ENCODE results near the gene SOX13.

The SOX13 gene

DNA sequence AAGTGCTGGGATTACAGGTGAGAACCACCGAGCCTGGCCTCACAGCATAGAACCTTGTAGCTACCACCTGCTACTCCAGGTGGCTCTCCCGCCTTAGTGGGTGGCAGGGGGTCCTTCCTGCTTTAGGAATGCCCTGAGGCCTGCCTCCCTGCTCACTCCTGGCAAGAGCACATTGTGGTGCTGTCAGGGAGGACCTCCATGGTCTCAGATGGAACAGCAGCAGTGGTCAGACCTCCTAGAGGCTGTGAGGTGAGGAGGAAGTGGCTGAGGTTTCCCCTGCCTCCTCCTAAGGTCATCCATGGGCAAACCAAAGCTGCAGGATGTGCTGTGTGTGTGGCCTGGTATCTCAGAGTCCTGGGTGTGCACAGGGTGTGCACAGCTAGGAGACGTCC lies 6.7 kb downstream of the SOX13 start:
- no peaks in the 10 kb centered on the region for H3K36me3 ChIP-seq (ENCODE audit: insufficient read depth, low read length)
- no peak for DNase-seq (ENCODE audit: low read depth, low spot score)
- no peak overlapping the region for H3K9ac ChIP-seq (ENCODE audit: insufficient read length)
- H3K4me3 ChIP-seq: peak overlapping the region; percentile 72
- H3K9me3 ChIP-seq (ENCODE audit: low read depth, low read length): no peaks in the 10 kb centered on the region
- TF ChIP-seq POLR2AphosphoS5 (IDR thresholded peaks at IDR 0.05; ENCODE audit: borderline replicate concordance, low read depth, low read length): no peak
- TF ChIP-seq FOXP2 (optimal IDR thresholded peaks at IDR 0.05; ENCODE audit: control extremely low read depth, extremely low read length, insufficient read depth): no peak
- TF ChIP-seq EZH2 (IDR thresholded peaks at IDR 0.05): no peak
- peak overlapping the region; percentile 48; the same call in 1 of the 2 replicates for H3K27ac ChIP-seq

DNA sequence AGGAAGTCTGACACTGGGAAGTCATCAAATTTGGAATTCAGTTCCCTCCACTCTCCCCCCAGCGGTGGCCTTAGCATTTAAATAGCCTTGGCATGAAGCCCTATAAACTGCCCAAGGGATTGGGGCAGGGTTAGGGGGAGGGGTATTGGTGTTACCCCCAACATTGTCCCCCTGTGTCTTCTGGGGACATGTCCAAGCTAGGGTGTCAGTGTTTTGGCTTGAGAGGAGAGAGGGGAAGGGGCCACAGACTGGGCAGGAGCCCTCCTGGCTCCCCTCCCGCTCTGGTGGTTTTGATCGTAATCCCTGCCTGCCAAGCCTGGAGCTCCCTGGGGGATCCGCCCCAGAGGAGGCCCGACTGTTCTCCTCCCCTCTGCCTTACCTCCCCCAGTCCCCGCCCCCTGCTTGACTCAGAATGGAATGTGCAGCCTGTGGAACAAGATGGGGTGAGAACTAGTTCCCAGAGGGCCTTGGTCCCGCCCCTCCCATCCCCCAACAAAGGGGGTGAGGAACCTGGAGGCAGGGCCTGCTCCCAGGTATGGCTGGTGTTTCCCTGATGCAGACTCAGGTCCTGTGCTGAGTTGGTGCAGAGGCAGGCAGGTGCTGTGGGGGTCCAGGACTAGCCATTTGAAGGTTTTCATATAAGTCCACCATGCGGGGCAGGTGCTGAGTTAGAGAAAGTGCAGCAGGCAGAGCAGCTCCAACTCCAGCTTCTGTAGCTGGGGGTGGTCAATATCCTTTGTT lies 7.4 kb downstream of the SOX13 start:
- H3K36me3 ChIP-seq (ENCODE audit: insufficient read depth, low read length): no peaks in the 10 kb centered on the region
- TF ChIP-seq FOXP2 (optimal IDR thresholded peaks at IDR 0.05; ENCODE audit: control extremely low read depth, extremely low read length, insufficient read depth) (no peak), POLR2AphosphoS5 (IDR thresholded peaks at IDR 0.05; ENCODE audit: borderline replicate concordance, low read depth, low read length) (no peak; the same call in 1 of the 2 replicates), EZH2 (IDR thresholded peaks at IDR 0.05) (no peak)
- H3K9me3 ChIP-seq (ENCODE audit: low read depth, low read length): no peaks in the 10 kb centered on the region
- peak overlapping the region; percentile 48; the same call in 1 of the 2 replicates for H3K27ac ChIP-seq
- H3K9ac ChIP-seq (ENCODE audit: insufficient read length): no peak overlapping the region
- peak overlapping the region; percentile 72 for H3K4me3 ChIP-seq
- peak; percentile 68 for DNase-seq (ENCODE audit: low read depth, low spot score)

DNA sequence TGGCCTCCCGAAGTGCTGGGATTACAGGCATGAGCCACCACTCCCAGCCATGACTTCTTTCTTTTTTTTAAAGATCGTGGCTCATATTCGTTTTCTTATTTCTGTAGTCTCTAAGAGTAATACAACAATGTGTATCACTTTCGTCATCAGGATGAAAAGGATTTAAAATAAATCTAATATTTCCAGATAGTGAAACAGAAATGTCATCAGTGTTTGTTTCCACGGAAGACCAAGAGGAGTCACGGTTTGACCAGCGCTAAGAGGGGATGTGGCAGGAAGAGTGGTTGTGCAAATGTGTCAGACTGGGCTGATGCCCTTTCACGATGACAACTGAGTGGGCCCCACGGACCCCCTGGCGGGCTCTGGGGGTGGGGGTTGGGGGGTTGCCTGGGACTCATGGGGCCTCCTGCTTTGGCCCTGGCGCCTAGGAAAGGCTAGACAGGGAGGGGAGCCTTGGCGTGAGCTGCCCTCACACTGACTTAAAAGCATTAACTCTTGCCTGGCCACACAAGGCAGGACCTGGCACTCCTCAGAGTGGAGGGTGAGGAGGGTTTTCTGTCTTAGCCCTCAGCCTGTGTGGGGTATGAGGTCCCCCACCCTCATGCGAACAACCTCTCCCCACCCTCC lies 8.4 kb downstream of the SOX13 start:
- no peak for DNase-seq (ENCODE audit: low read depth, low spot score)
- Histone ChIP-seq H3K4me3 (no peak overlapping the region), H3K27ac (no peak overlapping the region), H3K36me3 (ENCODE audit: insufficient read depth, low read length) (no peaks in the 10 kb centered on the region), H3K9me3 (ENCODE audit: low read depth, low read length) (no peaks in the 10 kb centered on the region), H3K9ac (ENCODE audit: insufficient read length) (no peak overlapping the region)
- TF ChIP-seq FOXP2 (optimal IDR thresholded peaks at IDR 0.05; ENCODE audit: control extremely low read depth, extremely low read length, insufficient read depth): no peak
- no peak for TF ChIP-seq POLR2AphosphoS5 (IDR thresholded peaks at IDR 0.05; ENCODE audit: borderline replicate concordance, low read depth, low read length)
- TF ChIP-seq EZH2 (IDR thresholded peaks at IDR 0.05): no peak

DNA sequence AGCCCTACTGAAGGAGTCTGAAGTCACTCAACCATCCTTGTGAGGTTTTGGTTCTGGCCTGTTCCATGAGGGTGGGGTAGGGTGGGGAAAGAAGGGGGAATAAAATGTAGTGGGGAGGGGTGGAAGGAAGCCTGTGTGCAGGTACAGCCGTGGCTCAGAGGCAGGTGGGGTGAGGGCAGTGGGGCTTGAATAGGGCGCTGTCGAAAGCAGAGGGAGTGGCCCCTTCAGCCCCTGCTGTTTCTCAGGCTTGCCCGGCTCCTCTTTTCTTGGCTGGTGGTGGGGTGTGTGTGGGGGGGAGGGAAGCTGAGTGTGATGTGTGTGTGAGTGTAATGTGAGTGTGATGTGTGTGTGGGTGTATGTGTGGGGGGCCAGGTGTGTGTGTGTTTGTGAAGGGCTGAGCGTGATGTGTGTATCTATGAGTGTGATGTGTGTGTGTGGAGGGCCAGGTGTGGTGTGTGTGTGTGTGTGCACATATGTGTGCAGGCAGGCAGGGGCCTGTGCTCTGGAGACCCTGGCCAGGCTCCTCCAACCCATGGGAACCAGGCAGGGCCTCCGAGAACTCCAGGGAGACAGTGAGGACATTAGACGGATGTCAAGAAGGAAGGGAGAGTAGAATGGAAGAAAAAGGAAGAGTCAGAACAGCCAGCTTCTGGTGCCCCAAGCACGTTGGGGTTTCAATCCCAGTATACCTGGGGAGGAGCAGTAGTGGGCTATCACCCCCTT lies 9.0 kb downstream of the SOX13 start:
- DNase-seq (ENCODE audit: low read depth, low spot score): no peak
- no peak overlapping the region for H3K9ac ChIP-seq (ENCODE audit: insufficient read length)
- TF ChIP-seq POLR2AphosphoS5 (IDR thresholded peaks at IDR 0.05; ENCODE audit: borderline replicate concordance, low read depth, low read length): no peak
- no peak for TF ChIP-seq FOXP2 (optimal IDR thresholded peaks at IDR 0.05; ENCODE audit: control extremely low read depth, extremely low read length, insufficient read depth)
- TF ChIP-seq EZH2 (IDR thresholded peaks at IDR 0.05): no peak
- H3K36me3 ChIP-seq (ENCODE audit: insufficient read depth, low read length): no peaks in the 10 kb centered on the region
- H3K27ac ChIP-seq: no peak overlapping the region
- no peaks in the 10 kb centered on the region for H3K9me3 ChIP-seq (ENCODE audit: low read depth, low read length)
- H3K4me3 ChIP-seq: no peak overlapping the region

DNA sequence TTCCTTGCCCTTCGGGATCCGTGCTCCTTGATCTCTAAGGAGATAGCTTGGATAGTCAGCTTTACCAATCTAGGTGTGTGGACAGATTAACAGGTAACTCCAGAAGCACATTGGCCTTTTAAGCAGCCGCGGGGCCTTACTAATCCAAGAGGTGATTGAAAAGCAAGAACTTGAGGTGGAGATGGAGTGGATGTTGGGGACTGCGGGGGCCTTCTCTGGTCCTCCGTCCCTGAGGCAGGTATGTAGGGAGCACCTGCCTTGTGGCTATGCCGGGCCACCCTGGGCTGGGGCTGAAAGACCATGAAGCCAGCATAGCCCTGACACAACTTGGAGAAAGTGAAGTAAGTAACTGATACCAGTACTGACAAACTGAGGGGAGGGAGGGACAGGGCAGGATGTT lies 10.6 kb downstream of the SOX13 start:
- DNase-seq (ENCODE audit: low read depth, low spot score): no peak
- Histone ChIP-seq H3K9ac (ENCODE audit: insufficient read length) (no peak overlapping the region), H3K27ac (no peak overlapping the region), H3K9me3 (ENCODE audit: low read depth, low read length) (no peaks in the 10 kb centered on the region), H3K36me3 (ENCODE audit: insufficient read depth, low read length) (no peaks in the 10 kb centered on the region), H3K4me3 (no peak overlapping the region)
- TF ChIP-seq EZH2 (IDR thresholded peaks at IDR 0.05) (no peak), POLR2AphosphoS5 (IDR thresholded peaks at IDR 0.05; ENCODE audit: borderline replicate concordance, low read depth, low read length) (no peak), FOXP2 (optimal IDR thresholded peaks at IDR 0.05; ENCODE audit: control extremely low read depth, extremely low read length, insufficient read depth) (no peak)

DNA sequence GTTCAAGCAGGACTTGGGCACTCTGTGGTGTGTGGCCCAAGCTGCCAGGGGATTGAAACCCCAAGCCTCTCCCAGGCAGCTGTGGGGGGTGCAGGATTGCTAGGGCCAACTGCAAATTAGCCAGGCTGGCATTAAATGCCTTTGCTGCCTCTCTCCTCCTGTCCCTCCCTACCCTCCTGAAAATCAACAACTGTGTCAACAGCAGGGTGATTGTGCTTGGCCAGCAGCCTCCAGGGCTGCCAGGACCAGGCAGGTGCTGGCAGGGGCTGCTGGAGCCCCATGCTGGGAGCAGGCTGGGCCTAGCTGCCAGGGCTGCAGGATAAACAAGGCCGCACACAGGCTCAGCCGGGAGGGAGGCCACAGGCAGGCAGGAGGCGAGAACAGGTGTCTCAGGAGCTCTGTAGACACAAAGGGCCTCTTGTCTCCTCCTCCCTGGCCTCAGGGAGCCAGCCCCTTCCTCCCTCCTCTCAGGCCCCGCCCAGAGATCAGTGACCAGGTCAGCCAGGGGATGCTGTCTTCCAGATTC lies 11.4 kb downstream of the SOX13 start:
- Histone ChIP-seq H3K27ac (no peak overlapping the region), H3K4me3 (no peak overlapping the region), H3K36me3 (ENCODE audit: insufficient read depth, low read length) (no peaks in the 10 kb centered on the region), H3K9ac (ENCODE audit: insufficient read length) (no peak overlapping the region), H3K9me3 (ENCODE audit: low read depth, low read length) (no peaks in the 10 kb centered on the region)
- DNase-seq (ENCODE audit: low read depth, low spot score): no peak
- TF ChIP-seq POLR2AphosphoS5 (IDR thresholded peaks at IDR 0.05; ENCODE audit: borderline replicate concordance, low read depth, low read length) (no peak), FOXP2 (optimal IDR thresholded peaks at IDR 0.05; ENCODE audit: control extremely low read depth, extremely low read length, insufficient read depth) (no peak), EZH2 (IDR thresholded peaks at IDR 0.05) (no peak)

DNA sequence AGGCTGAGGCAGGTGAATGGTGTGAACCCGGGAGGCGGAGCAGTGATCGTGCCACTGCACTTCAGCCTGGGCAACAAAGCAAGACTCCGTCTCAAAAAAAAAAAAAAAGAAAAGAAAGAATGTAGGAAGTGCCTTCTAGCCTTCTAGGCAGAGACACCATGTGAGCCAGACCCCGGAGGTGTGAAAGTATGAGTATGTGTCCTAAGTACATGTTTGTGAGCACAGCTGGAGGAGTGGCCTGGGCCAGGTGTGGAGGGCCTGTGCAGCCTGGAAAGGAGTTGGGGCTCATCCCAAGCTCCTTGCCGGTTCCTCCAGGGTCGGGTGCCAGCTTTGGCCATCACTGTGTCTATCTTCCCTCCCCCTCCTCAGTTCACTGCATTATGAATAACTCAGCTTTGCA lies 13.0 kb downstream of the SOX13 start:
- Histone ChIP-seq H3K9ac (ENCODE audit: insufficient read length) (no peak overlapping the region), H3K27ac (no peak overlapping the region), H3K4me3 (no peak overlapping the region), H3K9me3 (ENCODE audit: low read depth, low read length) (no peaks in the 10 kb centered on the region), H3K36me3 (ENCODE audit: insufficient read depth, low read length) (no peaks in the 10 kb centered on the region)
- TF ChIP-seq POLR2AphosphoS5 (IDR thresholded peaks at IDR 0.05; ENCODE audit: borderline replicate concordance, low read depth, low read length): no peak
- TF ChIP-seq EZH2 (IDR thresholded peaks at IDR 0.05): no peak
- no peak for TF ChIP-seq FOXP2 (optimal IDR thresholded peaks at IDR 0.05; ENCODE audit: control extremely low read depth, extremely low read length, insufficient read depth)
- DNase-seq (ENCODE audit: low read depth, low spot score): no peak
